ENCODE results near the gene SCFD2.

- TF ChIP-seq EZH2 (IDR thresholded peaks at IDR 0.05; ENCODE audit: borderline replicate concordance, low read length): no peak
- TF ChIP-seq CTCF (IDR thresholded peaks at IDR 0.05; ENCODE audit: low read length): no peak
Observed at GRCh38 chr4:52961666-52962412, 404.0 kb downstream of the SCFD2 start.
